SK-N-SH (cell line): ENCODE data around the gene CRISPLD2. TPM values are rescaled to one million over a fixed set of nuclear protein-coding genes. Genes with fewer than 3 reads are reported as not detected.
A peak's percentile ranks its signal among the peaks of the same experiment; 100 is the strongest.

Experiments
- CTCF ChIA-PET: fragments of 300-600, 350-600 bp; formaldehyde crosslinking; extraction: SDS; loops from one replicate; lab custom pipeline; 2021; lab: Yijun Ruan, JAX
- POLR2A ChIA-PET: fragments of 350-600 bp; sonication (Branson Sonifier 250); formaldehyde crosslinking; extraction: SDS; loops from one replicate; lab custom pipeline; 2020; ENCODE audit warnings: antibody characterized with exemption, inconsistent platforms; lab: Yijun Ruan, JAX
- DNase-seq: peaks from one replicate; pipeline ENCODE4 v3.0.0; 2012
- H2AFZ ChIP-seq: fragments of 200-600 bp; sonication (generic); 2 replicates; pipeline ENCODE4 v1.8.1; 2016; ENCODE audit warnings: antibody characterized with exemption, mild to moderate bottlenecking, low read depth
- H3F3A ChIP-seq: fragments of 200-600 bp; sonication (generic); replicated peaks from 2 replicates; pipeline ENCODE3; 2016; ENCODE audit warnings: antibody characterized with exemption, mild to moderate bottlenecking; ENCODE audit not compliant: insufficient read depth
- H3K27ac ChIP-seq, 2 experiments: fragments of 200-500 bp in 1 of 2; fragments of 200-600 bp in 1 of 2; sonication (Bioruptor generic) in 1 of 2; sonication (generic), shearing (Covaris generic) in 1 of 2; 2 replicates each; pipeline versions ENCODE4 v1.5.1 to v1.6.1; 2014 to 2016; ENCODE audit warnings: low read depth in 2 of 2, inconsistent platforms in 1 of 2, low read length in 1 of 2, mild to moderate bottlenecking in 1 of 2, mixed read lengths in 1 of 2
- H3K27me3 ChIP-seq: fragments of 200-600 bp; sonication (generic), shearing (Covaris generic); 2 replicates; pipeline ENCODE4 v1.6.1; 2016; ENCODE audit warnings: mixed run types; ENCODE audit not compliant: insufficient read depth
- H3K36me3 ChIP-seq, 2 experiments: fragments of 200-500 bp in 1 of 2; fragments of 200-600 bp in 1 of 2; sonication (Bioruptor generic) in 1 of 2; sonication (generic) in 1 of 2; replicated peaks in 1 of 2; 2 replicates each; pipeline versions ENCODE3 to v1.5.1; 2014 to 2016; ENCODE audit warnings: low read length in 1 of 2, mild to moderate bottlenecking in 1 of 2; ENCODE audit not compliant: insufficient read depth in 2 of 2, control insufficient read depth in 1 of 2
- H3K4me1 ChIP-seq, 2 experiments: fragments of 200-500 bp in 1 of 2; fragments of 200-600 bp in 1 of 2; sonication (Bioruptor generic) in 1 of 2; sonication (generic), shearing (Covaris generic) in 1 of 2; 2 replicates each; pipeline versions ENCODE4 v1.5.1 to v1.6.1; 2014 to 2016; ENCODE audit warnings: low read depth in 1 of 2, low read length in 1 of 2, mixed run types in 1 of 2; ENCODE audit not compliant: insufficient read depth in 2 of 2, control insufficient read depth in 1 of 2
- H3K4me2 ChIP-seq: fragments of 200-600 bp; sonication (generic), shearing (Covaris generic); 2 replicates; pipeline ENCODE4 v1.6.1; 2017; ENCODE audit warnings: mixed run types
- H3K4me3 ChIP-seq, 2 experiments: fragments of 200-500 bp in 1 of 2; fragments of 200-600 bp in 1 of 2; sonication (Bioruptor generic) in 1 of 2; sonication (generic), shearing (Covaris generic) in 1 of 2; 2 replicates each; pipeline versions ENCODE4 v1.5.1 to v1.8.1; 2014 to 2016; ENCODE audit warnings: low read depth in 2 of 2, inconsistent platforms in 1 of 2, low read length in 1 of 2, mild to moderate bottlenecking in 1 of 2, mixed read lengths in 1 of 2, moderate library complexity in 1 of 2
- H3K79me2 ChIP-seq: fragments of 200-600 bp; sonication (generic); 2 replicates; pipeline ENCODE4 v1.8.1; 2017; ENCODE audit warnings: mild to moderate bottlenecking; ENCODE audit not compliant: insufficient read depth
- H3K9ac ChIP-seq: fragments of 200-600 bp; sonication (generic); 2 replicates; pipeline ENCODE4 v1.6.1; 2017; ENCODE audit warnings: mixed run types
- H3K9me2 ChIP-seq: fragments of 200-600 bp; sonication (generic); 2 replicates; pipeline ENCODE4 v1.6.1; 2017; ENCODE audit warnings: mixed run types
- H3K9me3 ChIP-seq: fragments of 200-600 bp; sonication (generic); 2 replicates; pipeline ENCODE4 v1.6.1; 2017; ENCODE audit warnings: mixed run types, mild to moderate bottlenecking, moderate library complexity
- H4K20me1 ChIP-seq: fragments of 200-600 bp; sonication (generic); 2 replicates; pipeline ENCODE4 v1.6.1; 2017; ENCODE audit warnings: mild to moderate bottlenecking, mixed run types; ENCODE audit not compliant: insufficient read depth
- CHD2 ChIP-seq: fragments of 150-350 bp; IDR thresholded peaks from 2 replicates; pipeline ENCODE4 v1.6.1; 2018; ENCODE audit warnings: low read length; ENCODE audit not compliant: partially characterized antibody
- CTCF ChIP-seq: fragments of 200-600 bp; sonication (generic); IDR thresholded peaks from 2 replicates; pipeline ENCODE4 v1.6.1; 2017; ENCODE audit warnings: antibody characterized with exemption, mild to moderate bottlenecking, moderate library complexity
- ELF1 ChIP-seq: IDR thresholded peaks from 2 replicates; pipeline ENCODE4 v1.4.0; 2012
- EP300 ChIP-seq, 2 experiments: IDR thresholded peaks; 2 replicates each; pipeline versions ENCODE4 v1.4.0 to v1.6.1; 2012; ENCODE audit warnings: borderline replicate concordance in 1 of 2, low read depth in 1 of 2, low read length in 1 of 2
- FOXJ3 ChIP-seq: sonication (generic); formaldehyde crosslinking; IDR thresholded peaks from 2 replicates; pipeline ENCODE4 v1.5.1; 2020; ENCODE audit warnings: mild to moderate bottlenecking, missing genetic modification reagents
- FOXM1 ChIP-seq: IDR thresholded peaks from 2 replicates; pipeline ENCODE4 v1.4.0; 2012; ENCODE audit warnings: low read depth, mild to moderate bottlenecking
- GATA2 ChIP-seq: sonication (generic); formaldehyde crosslinking; IDR thresholded peaks from 2 replicates; pipeline ENCODE4 v1.5.0; 2020; ENCODE audit warnings: mild to moderate bottlenecking, missing genetic modification reagents
- IRF3 ChIP-seq: fragments of 150-350 bp; IDR thresholded peaks from 2 replicates; pipeline ENCODE4 v1.6.1; 2016; ENCODE audit warnings: mild to moderate bottlenecking, low read depth, low read length
- JUND ChIP-seq: IDR thresholded peaks from 2 replicates; pipeline ENCODE4 v1.4.0; 2012
- MAX ChIP-seq: IDR thresholded peaks from 2 replicates; pipeline ENCODE4 v1.4.0; 2012; ENCODE audit warnings: low read depth
- MEF2A ChIP-seq: IDR thresholded peaks from 2 replicates; pipeline ENCODE4 v1.4.0; 2012; ENCODE audit warnings: low read depth, borderline replicate concordance
- NFIC ChIP-seq: IDR thresholded peaks from 2 replicates; pipeline ENCODE4 v1.4.0; 2012; ENCODE audit warnings: borderline replicate concordance
- NRF1 ChIP-seq: IDR thresholded peaks from 2 replicates; pipeline ENCODE4 v1.6.1; 2012; ENCODE audit warnings: low read depth, mild to moderate bottlenecking, low read length
- PBX3 ChIP-seq: IDR thresholded peaks from 2 replicates; pipeline ENCODE4; 2012
- RFX5 ChIP-seq: IDR thresholded peaks from 2 replicates; pipeline ENCODE4 v1.6.1; 2012; ENCODE audit warnings: mild to moderate bottlenecking, improper control_type of control experiment, low read length
- RXRA ChIP-seq: IDR thresholded peaks from 2 replicates; pipeline ENCODE4 v1.4.0; 2012; ENCODE audit warnings: low read depth, mild to moderate bottlenecking, borderline replicate concordance
- SIN3A ChIP-seq: IDR thresholded peaks from 2 replicates; pipeline ENCODE4 v1.6.1; 2012; ENCODE audit warnings: low read depth, mild to moderate bottlenecking, low read length, moderate library complexity, borderline replicate concordance
- SMC3 ChIP-seq: IDR thresholded peaks from 2 replicates; pipeline ENCODE4 v1.6.1; 2012; ENCODE audit warnings: low read depth, low read length, improper control_type of control experiment
- TCF12 ChIP-seq: IDR thresholded peaks from 2 replicates; pipeline ENCODE4 v1.4.0; 2012
- TEAD4 ChIP-seq: IDR thresholded peaks from 2 replicates; pipeline ENCODE4 v1.4.0; 2012; ENCODE audit warnings: mild to moderate bottlenecking, borderline replicate concordance; ENCODE audit not compliant: insufficient read depth
- USF1 ChIP-seq: IDR thresholded peaks from 2 replicates; pipeline ENCODE4 v1.4.0; 2012; ENCODE audit warnings: low read depth, borderline replicate concordance
- YY1 ChIP-seq: IDR thresholded peaks from 2 replicates; pipeline ENCODE4 v1.4.0; 2012; ENCODE audit warnings: low read depth, mild to moderate bottlenecking
- ZBTB33 ChIP-seq: IDR thresholded peaks from 2 replicates; pipeline ENCODE4 v1.4.0; 2012; ENCODE audit warnings: low read depth, borderline replicate concordance
- WGBS: methylation state at CpG from one replicate; pipeline ENCODE4 v1.1.6; 2017; ENCODE audit warnings: low lambda C conversion rate; 5-methylcytosine and 5-hydroxymethylcytosine counted together
- polyA plus RNA-seq, 3 experiments: library from polyadenylated mRNA; depleted of rRNA; stranded (reverse); fragments of >200 nt; gene quantifications; 2 replicates each; pipeline ENCODE4 v1.2.3, GENCODE V29; 2012

CRISPLD2 gene
- polyA plus RNA-seq, 1 of the 3 experiments (the other 2 are of a cell fraction) = 6.3 TPM

GRCh38 chr16:84840687-84841627 is 21.2 kb downstream of the CRISPLD2 start (continued):
- TF ChIP-seq ZBTB33 (no peak), CHD2 (no peak), SMC3 (no peak), USF1 (no peak), TCF12 (no peak), GATA2 (no peak), TEAD4 (no peak), JUND (no peak), IRF3 (no peak), EP300 (IDR thresholded peaks at IDR 0.05; ENCODE audit: borderline replicate concordance in 1 of 2, low read depth in 1 of 2, low read length in 1 of 2) (no peak), YY1 (no peak), FOXM1 (no peak), FOXJ3 (CRISPR knock-in tag) (no peak)
- TF ChIP-seq, all 33 proteins: peak for 0

GRCh38 chr16:84841787-84842300 is 22.1 kb downstream of the CRISPLD2 start:
- H3K79me2 ChIP-seq = no peaks in the 10 kb centered on the region
- no peaks in the 10 kb centered on the region for H3K9me2 ChIP-seq
- H3K4me2 ChIP-seq = no peak overlapping the region
- no peaks in the 10 kb centered on the region for H4K20me1 ChIP-seq
- H2AFZ ChIP-seq = no peak overlapping the region
- ChIA-PET CTCF (interaction anchor here (2.1 kb wide), 1 partner anchor 129 kb away, joined by 8 read pairs; no protein-coding TSS in a partner anchor), POLR2A (no interaction called here)
- DNase-seq = peak; percentile 33
- WGBS = 93% methylated on average over 17 of the region's 18 CpGs
- no peaks in the 10 kb centered on the region for H3K27me3 ChIP-seq
- H3F3A ChIP-seq = peaks cover 10% of the 10 kb centered on the region
- H3K9me3 ChIP-seq = no peaks in the 10 kb centered on the region
- no peaks in the 10 kb centered on the region for H3K36me3 ChIP-seq
- H3K4me1 ChIP-seq = peaks cover 6 to 25% of the 10 kb centered on the region in 2 experiments; a peak in 2 of 4 replicates
- H3K4me3 ChIP-seq = no peak overlapping the region
- no peak overlapping the region for H3K9ac ChIP-seq
- no peak overlapping the region for H3K27ac ChIP-seq
- no peak for TF ChIP-seq SMC3
- no peak for TF ChIP-seq ELF1
- no peak for TF ChIP-seq MAX
- TF ChIP-seq GATA2 = no peak
- no peak for TF ChIP-seq EP300 (IDR thresholded peaks at IDR 0.05; ENCODE audit: borderline replicate concordance in 1 of 2, low read depth in 1 of 2, low read length in 1 of 2)
- TF ChIP-seq RFX5 = no peak
- TF ChIP-seq JUND = no peak
- no peak for TF ChIP-seq RXRA
- no peak for TF ChIP-seq NRF1
- TF ChIP-seq SIN3A = no peak
- TF ChIP-seq PBX3 = no peak
- no peak for TF ChIP-seq NFIC
- no peak for TF ChIP-seq FOXM1
- TF ChIP-seq TEAD4 = no peak
- no peak for TF ChIP-seq CTCF
- TF ChIP-seq MEF2A = no peak
